Medulla oblongata (tissue), 1 donor: Measurements from ENCODE around the gene PABPC1L.
A peak's percentile ranks its signal among the peaks of the same experiment; 100 is the strongest.

Experiments
- DNase-seq: peaks from one replicate; pipeline ENCODE4 v3.0.0-alpha.2; 2015; ENCODE audit errors: extremely low spot score

The PABPC1L gene

DNA sequence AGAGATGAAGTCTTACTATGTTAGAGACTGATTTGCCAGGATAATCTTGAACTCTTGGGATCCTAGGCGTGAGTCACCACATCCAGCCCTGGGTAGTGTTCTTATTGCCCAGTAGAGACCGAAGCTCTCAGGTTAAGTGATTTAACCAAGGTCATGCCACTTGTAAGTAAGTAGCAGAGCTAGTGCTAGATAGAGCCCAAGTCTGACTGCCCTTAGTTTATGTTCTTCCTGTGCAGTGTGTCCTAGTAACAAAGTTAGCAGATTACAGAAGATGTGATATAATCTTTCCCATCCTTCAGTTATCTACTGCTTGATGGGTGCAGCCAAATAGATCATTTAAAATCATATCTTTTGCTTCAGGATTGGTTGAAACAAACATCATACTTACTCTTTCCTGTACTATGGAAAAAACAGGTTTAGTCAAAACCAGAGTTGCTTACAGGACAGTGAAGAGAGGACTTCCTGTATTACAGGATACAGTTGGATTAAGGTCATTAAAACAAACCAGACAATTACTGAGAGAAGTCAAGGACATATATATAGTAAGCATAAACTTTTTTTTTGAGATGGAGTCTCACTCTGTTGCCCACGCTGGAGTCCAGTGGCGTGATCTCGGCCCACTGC is 9.5 kb upstream of the PABPC1L start:
- no peak for DNase-seq

DNA sequence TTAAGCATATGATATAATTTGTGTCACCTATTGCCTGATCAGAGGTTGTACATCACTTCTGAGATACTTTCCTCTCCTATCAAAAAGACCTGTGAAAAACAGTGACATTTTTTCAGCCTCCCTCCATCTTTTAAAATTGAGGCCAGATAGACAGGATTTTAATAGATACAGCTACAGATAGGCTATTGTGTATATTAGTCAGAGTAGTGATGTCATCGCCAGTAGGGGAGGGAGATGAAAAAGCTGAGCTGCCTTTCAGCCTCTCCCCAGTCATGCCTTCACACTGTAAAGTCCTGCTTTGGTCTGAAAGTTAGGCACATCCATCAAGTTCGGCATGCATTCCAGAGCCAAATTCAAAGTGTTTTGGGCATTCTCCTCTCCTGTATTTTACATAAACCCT is 7.9 kb upstream of the PABPC1L start:
- DNase-seq = peak; percentile 76

DNA sequence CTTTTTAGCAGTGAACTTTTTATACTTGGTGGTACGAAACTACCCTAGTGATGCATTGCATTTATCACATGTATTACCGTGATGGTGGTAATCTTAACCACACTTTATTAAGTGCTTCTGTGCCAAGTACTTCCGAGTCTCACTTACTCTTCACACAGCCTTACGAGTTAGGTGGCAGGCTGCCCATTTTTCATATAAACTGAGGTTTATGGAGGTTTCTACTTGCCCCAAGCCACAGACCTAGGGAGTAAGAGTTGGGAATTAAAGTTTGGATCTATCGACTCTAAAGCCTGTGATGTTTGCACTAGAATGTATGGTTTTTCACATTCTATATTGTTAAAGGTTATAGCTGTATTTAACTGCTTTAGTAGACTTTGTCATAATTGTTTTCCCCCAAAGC is 5.5 kb upstream of the PABPC1L start:
- no peak for DNase-seq

DNA sequence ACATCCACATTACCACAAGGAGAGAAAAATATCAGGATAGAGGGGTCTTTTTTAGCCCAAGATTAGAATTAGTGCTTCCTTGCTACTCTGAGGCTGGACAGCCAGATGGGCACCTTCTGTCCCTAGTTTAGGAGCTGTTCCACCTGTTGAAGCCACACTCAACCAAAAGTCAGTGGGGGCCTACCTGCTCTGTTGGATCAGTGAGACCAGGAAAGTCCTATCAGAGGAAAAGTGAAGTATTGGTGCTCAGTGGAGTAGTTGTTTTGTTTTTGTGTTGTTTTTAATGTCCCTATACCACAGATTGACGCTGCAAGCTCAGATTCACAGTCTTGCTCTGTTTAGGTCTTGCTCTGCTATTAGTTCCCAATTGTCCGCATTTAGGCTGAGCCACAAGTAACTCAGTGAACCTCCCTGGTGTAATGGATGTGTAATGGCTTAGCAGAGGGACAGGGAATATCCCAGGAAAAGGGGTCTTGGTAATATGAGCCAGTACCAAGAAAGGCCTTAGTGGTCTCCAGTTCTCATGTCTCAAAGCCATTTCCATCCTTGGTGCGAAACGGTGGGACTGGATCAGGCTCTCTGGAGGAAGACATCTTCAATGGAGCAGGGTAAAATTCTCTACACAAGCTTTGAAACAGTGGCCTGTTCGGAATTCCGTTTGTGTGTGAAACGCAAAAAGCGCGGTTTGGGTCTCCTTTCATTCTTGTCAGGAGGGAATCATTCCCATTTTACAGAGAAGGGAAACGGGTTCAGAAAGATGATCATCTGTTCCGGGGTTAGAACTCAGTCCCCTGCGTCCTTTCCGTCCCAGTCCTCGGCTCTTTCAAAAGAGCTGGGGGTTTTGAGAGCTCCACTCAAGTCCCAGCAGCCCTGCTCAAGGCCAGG is 631 bp upstream of the PABPC1L start:
- no peak for DNase-seq

DNA sequence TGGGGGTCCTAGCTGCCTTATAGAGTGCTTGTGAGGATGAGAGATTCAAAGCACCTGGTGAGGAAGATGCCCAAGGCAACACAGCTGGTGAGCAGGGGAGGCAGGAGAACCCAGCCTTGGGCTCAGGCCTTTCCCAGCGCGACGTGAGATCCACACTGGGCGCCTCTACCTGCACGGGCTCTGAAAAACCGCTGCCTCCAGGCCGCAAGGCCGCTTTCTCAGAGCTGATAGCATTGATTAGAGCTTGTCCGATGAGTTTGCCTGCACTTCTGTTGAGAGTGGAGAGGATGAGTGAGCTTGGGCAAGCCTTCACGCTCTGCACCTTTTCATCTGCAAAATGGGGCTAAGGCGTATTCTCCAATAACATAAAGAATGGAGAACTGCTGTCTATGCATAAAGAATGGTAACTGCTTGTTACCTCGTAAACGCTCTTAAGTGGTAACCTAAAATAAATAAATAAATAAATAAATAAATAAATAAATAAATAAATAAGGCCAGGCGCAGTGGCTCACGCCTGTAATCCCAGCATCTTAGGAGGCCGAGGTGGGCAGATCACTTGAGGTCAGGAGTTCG is 916 bp downstream of the PABPC1L start:
- no peak for DNase-seq

DNA sequence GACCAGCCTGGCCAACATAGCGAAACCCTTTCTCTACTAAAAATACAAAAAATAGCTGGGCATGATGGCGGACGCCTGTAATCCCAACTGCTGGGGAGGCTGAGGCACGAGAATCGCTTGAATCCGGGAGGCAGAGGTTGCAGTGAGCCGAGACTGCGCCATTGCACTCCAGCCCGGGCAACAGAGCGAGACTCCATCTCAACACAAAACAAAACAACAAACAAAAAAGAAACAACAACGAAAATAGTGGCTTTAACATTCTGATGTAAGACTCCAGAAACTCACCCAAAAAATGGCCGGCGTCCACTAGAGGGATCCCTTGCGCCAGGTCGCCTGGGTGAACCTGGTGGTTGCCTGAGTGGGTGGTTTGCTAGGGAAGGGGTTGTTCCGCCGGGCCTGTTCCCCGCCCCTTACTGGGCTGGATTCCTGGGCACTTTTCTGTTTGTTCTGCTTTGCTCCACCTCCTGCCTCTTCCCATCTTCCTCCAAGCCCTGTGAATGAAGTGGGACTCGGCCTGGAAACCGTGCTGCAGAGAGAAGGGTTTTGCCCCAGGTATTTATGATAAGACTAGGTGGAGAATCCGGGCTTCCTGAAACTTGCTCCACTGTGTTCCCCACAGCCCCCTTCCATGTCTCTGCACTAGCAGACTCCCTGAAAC is 1.5 kb downstream of the PABPC1L start:
- no peak for DNase-seq

DNA sequence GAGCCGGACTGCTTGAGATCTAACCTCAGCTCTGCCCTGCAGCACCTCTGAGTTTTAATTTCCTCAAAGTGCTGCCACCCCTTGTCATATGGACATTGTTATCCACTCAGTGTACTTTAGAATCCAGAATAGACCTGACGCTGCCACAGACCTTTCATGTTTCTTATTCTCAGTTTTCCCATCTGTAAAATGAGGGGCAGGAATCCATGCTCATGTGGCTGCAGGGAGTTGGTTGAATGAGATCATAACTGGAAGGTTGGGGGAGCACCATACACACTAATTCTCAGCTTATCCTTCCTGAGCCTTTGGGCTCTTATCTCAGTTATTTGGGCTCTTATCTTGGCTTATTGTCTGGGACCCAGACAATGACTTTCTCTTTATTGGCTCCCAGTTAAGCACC is 2.3 kb downstream of the PABPC1L start:
- DNase-seq = no peak

DNA sequence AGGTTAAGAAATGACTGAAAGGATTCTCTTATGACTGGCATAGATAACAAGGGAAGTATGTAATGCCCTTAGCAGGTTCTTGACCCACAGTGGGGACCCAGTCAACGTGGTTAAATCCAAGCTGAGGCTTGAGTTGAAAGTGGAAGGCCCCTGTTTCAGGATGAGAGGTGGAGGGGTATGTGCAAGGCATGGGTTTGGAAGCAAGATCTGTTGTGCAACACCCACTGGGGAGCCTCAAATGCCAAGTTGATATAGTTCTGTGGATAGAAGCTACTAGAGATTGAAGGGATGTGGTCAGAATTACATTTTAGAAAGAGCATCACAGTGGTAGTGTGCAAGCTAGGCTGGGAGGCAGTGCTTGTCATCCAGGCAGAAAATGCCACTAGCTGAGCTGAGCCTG is 5.1 kb downstream of the PABPC1L start:
- no peak for DNase-seq

DNA sequence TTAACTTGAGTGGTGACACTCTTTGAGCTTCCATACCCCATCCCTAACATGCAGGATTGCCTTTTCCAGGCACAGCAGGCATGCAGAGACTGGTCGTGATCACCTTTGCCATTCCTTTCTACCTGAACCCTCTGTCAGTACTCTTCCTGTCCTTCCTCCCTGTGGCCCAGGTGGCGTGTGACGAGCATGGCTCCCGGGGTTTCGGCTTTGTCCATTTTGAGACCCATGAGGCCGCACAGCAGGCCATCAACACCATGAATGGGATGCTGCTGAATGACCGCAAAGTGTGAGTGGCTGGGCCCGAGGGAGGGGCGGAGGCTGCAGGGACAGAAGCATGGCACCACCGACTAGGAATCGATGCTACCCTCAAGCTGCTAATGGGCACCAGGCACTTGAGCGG is 6.7 kb downstream of the PABPC1L start:
- no peak for DNase-seq

DNA sequence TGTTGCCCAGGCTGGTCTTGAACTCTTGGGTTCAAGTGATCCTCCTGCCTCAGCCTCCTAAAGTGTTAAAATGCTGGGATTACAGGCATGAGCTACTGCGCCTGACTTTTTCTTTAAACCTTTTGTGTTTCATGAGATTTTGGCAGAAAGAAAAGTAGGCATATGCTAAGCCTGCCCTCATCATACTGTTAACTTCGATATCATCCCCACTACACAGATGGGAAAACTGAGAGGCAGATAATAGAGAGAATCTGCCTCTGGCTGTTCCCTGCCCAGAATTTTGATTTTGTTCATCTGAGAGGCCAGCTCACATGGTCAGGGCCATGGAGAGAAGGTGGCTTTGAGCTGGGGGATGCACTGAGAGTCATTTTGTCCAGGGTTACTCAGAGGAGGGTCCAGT is 7.5 kb downstream of the PABPC1L start:
- DNase-seq = no peak

DNA sequence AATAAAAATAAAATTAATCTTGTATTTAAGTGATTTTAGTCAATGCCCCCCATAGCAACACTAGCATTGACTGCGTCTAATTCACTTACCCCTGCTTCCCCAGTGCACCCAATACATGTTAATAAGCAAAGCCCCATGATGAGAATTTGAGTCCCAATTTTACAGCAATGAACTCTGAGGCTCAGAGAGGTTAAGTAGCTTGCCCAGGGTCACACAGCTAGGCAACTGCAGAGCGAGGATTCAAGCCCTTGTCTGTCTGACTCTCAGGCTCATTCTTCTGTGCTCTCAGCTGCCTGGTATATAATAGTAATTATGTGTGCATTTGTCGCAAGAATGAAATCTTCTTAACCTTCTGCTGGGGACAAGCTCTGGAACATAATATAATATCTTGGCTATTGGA is 8.5 kb downstream of the PABPC1L start:
- DNase-seq = no peak

DNA sequence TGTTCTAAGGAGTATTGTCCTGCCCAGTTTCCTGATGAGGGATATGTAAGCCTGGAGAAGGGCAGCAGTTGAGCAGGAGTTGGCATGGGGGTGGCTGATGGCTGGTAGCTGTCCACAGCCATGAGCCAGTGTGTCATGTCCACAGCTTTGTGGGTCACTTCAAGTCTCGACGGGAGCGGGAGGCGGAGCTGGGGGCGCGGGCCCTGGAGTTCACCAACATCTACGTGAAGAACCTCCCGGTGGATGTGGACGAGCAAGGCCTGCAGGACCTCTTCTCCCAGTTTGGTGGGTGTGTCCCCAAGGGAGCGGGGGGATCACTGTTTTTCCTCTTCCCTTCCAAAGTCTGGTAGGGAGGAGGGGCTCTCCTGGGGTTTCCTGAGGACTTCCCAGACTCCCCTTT is 8.9 kb downstream of the PABPC1L start:
- DNase-seq = no peak

DNA sequence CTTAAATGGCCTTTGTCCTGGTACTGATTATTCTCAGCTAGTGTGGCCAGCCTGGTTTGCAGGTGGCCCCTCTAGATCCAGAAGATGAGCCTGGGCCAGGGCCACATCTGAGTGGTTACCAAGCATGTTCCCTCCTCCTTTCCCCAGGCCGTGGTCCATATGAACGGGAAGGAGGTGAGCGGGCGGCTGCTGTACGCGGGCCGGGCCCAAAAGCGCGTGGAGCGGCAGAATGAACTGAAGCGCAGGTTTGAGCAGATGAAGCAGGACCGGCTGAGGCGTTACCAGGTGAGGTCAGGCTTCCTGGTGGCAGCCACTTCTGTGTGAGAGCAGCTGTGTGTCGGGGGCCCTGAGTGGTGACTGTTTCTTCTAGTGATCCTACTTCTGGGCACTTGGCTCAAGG is 11.6 kb downstream of the PABPC1L start:
- no peak for DNase-seq

DNA sequence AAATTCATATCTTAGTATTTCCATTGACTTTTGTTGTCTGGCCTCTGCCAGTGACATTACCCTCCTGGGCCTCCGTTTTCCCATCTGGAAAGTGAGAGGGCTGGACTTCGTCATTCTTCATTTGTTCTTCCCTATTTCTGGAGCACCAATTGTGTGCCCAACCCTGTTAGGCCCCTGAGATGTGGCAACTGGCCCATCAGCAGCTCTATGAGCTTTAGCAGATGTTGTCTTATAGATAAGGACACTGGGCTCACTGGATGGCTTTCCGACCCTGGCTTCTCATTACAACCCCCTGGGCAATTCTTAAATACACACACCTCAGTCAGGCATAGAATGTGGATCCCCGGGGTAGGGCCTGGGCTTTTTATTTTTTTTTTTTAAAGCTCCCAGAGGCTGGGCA is 14.7 kb downstream of the PABPC1L start:
- DNase-seq = no peak

DNA sequence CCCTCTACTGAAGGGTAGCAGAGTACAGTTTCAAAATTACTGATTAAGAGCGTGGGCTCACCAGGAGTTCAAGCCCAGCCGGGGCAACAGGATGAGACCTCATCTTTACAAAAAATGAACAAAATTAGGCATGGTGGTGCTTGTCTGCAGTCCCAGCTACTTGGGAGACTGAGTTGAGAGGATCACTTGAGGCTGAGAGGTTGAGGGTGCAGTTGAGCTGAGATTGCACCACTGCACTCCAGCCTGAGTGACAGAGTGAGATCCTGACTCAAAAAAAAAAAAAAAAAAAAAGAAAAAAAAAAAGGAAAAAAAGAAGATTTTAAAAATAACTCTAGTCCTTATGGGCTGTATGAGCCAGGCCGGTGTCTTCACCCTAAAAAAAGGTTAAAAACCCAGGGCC is 18.7 kb downstream of the PABPC1L start:
- DNase-seq = no peak

DNA sequence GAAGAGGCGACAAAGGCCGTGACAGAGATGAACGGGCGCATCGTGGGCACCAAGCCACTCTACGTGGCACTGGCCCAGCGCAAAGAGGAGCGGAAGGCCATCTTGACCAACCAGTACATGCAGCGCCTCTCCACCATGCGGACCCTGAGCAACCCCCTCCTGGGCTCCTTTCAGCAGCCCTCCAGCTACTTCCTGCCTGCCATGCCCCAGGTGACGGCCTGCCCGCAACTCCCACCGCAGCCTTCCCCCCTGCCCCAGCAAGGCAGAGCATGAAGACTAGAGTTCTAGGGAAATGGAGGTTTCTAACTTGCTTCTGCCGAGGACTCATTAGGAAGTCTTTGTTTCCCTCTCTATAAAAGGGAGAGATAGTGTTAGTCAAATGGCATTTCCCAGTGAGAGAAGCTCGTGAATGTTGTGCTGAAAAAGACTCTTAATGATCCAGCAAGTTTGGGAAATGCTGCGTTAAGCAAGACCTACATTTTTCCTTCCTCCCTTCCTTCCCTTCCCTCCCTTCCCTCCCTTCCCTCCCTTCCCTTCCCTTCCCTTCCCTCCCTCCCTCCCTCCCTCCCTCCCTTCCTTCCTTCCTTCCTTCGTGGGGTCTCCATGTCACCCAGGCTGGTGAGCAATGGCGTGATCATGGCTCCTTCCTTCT is 20.8 kb downstream of the PABPC1L start:
- DNase-seq = no peak

DNA sequence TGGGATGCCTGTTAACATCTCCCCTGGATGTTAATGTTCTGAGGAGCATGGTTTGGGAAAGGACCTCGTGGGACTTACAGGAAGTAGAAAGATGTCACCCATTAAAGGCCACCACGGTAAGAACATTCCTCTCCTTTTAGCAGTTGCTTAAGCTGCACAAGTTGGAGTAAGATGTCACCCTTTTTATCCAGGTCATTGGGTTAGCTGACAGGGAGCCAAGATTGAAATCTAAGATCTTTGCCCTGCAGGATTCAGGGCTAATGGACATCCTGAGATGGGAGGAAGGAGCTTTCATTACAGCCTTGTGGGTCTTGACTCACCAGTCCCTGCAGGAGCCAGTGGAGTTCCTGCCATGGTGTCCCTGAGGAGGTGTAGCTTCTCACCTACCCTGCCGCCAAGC is 22.1 kb downstream of the PABPC1L start:
- DNase-seq = no peak

DNA sequence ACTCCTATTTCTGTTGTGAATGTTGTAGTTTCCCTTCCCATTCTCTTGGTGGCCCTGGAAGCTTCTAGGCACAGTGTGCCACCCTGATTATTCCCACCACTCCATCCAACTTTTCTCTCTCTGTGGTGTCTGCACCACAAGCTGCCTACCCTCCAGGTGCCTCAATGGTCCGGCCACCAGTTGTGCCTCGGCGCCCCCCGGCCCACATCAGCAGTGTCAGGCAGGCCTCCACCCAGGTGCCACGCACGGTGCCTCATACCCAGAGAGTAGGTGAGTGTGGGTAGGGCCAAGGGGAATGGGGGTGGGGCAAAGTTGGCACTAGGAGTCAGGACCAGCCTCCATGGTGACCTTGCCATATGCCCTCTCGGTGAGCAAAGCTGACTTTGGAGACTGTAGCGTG is 23.1 kb downstream of the PABPC1L start:
- no peak for DNase-seq

DNA sequence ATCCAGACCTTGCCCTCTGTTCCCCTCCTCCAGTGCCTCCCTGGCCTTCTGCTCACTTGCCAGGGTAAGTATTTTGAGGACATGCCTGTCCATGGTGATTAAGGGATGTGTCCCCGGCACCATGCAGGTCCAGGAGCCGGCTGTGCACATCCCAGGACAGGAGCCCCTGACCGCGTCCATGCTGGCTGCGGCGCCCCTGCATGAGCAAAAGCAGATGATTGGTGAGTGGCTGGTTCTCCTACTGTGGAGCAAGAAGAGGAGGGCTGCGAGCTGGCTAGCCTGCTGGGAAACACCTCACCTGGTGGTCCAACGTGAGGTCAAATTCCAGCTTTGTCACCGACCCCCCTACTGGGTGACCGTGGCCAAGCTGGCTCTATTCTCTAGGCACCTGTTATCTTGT is 26.6 kb downstream of the PABPC1L start:
- no peak for DNase-seq

DNA sequence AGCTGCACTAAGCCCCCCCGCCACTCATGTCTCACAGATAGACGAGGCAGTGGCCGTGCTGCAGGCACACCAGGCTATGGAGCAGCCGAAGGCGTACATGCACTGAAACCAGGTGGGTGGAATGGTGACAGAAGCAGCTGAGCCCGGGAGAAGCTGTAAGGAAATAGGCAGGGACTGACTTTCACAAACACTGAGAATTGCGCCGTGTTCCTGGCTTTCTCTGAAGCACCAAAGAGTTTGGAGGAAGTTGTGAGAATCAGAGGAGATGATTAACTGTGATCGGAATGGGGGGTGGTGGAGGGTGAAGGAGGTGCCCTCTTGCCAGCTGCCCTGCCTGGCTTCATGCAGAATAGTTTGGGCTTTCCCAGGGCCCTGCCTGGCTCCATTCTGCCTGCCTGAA is 28.8 kb downstream of the PABPC1L start:
- DNase-seq = no peak

DNA sequence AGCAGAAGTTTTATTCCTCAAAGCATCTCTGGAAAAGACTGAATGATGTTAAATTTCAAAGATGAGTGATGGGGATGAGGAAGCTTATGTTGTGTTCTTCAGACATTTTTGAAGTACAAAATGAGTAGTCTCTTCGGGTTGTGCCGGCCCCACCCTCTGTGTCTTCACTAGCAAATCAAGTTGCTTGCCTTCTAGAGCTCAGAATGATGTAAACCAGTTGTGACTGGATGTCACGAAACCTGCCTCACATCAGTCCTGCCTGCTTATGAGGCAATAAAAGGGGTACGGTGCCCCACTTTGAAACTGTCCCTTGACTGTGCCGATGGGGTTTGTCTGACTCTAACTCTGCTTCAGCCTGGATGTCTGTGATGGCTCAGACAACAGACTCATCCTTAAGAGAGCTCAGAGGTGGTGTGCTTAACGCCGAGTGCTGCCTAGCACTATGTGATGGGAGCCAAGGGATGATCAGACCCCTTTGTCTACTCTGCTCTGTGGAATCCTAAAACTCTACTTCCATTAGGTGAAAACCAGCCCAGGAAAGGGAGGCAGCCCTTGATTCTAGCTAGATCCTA is 31.3 kb downstream of the PABPC1L start:
- no peak for DNase-seq
